ENCODE measurements around the gene VRK1.
A peak's percentile ranks its signal among the peaks of the same experiment; 100 is the strongest.
"Not testable (repeated sequence)": the region's sequence is repeated elsewhere in the genome, so short reads cannot be mapped to it uniquely, and the experiment has no call there.

Gene VRK1

GRCh38 chr14:96867634-96868033 is 70.5 kb downstream of the VRK1 start:
- DNase-seq = no peak
- H3K27ac Mint-ChIP-seq = peak overlapping the region in 1 of 2 donors; percentile 14
- no peaks in the 10 kb centered on the region for H3K9me3 Mint-ChIP-seq
- no peak overlapping the region for H3K4me3 Mint-ChIP-seq
- no peak for ATAC-seq
- H3K4me1 Mint-ChIP-seq = no peaks in the 10 kb centered on the region
- H3K27me3 Mint-ChIP-seq = no peaks in the 10 kb centered on the region

- no peak for ATAC-seq
- Mint-ChIP-seq H3K27ac (no peak overlapping the region), H3K4me1 (no peaks in the 10 kb centered on the region), H3K4me3 (no peak overlapping the region), H3K27me3 (no peaks in the 10 kb centered on the region), H3K9me3 (no peaks in the 10 kb centered on the region)
- DNase-seq = no peak
Measured at GRCh38 chr14:96874127-96874526, 76.9 kb downstream of the VRK1 start.

DNA sequence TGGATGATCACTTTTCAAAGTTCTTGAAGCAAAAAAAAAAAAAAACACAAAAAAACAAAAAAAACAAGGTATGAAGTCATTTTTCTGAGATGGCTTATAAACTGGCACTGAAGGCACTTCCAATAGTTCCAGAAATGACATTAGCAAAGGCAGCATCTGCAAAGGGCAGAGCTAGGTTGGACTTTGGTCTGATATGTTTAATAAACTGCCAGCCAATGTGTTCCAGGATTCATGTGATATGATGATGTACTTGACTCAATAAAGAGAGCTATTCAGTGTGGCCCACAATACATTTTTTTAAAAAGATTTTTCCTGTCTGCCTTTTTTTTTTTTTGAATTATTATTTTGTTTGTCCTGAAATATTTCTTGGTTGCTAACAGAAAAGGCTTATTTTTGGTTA is 79.6 kb downstream of the VRK1 start:
- Mint-ChIP-seq H3K4me1 (no peaks in the 10 kb centered on the region), H3K4me3 (no peak overlapping the region), H3K27me3 (no peaks in the 10 kb centered on the region), H3K9me3 (no peaks in the 10 kb centered on the region), H3K27ac (no peak overlapping the region)
- ATAC-seq (no peak), DNase-seq (no peak)

GRCh38 chr14:96881713-96882112 is 84.5 kb downstream of the VRK1 start:
- Mint-ChIP-seq H3K27me3 (no peaks in the 10 kb centered on the region), H3K4me1 (no peaks in the 10 kb centered on the region), H3K27ac (no peak overlapping the region), H3K4me3 (no peak overlapping the region), H3K9me3 (no peaks in the 10 kb centered on the region)
- ATAC-seq = no peak
- DNase-seq = no peak

GRCh38 chr14:96883974-96884373 is 86.8 kb downstream of the VRK1 start:
- not testable (repeated sequence) for H3K9me3 Mint-ChIP-seq, DNase-seq, ATAC-seq, H3K27me3 Mint-ChIP-seq, H3K27ac Mint-ChIP-seq, H3K4me1 Mint-ChIP-seq, H3K4me3 Mint-ChIP-seq

- H3K27ac Mint-ChIP-seq = peak overlapping the region in 1 of 2 donors; percentile 40
- no peak overlapping the region for H3K4me3 Mint-ChIP-seq
- no peaks in the 10 kb centered on the region for H3K4me1 Mint-ChIP-seq
- H3K9me3 Mint-ChIP-seq = no peaks in the 10 kb centered on the region
- ATAC-seq (no peak), DNase-seq (no peak)
- no peaks in the 10 kb centered on the region for H3K27me3 Mint-ChIP-seq
Measured at GRCh38 chr14:96888158-96888557, 91.0 kb downstream of the VRK1 start.

GRCh38 chr14:96888593-96888992 is 91.4 kb downstream of the VRK1 start:
- ATAC-seq (no peak), DNase-seq (no peak)
- H3K9me3 Mint-ChIP-seq = no peaks in the 10 kb centered on the region
- no peak overlapping the region for H3K27ac Mint-ChIP-seq
- peaks cover under 1% of the 10 kb centered on the region for H3K4me1 Mint-ChIP-seq
- H3K27me3 Mint-ChIP-seq = no peaks in the 10 kb centered on the region
- no peak overlapping the region for H3K4me3 Mint-ChIP-seq

GRCh38 chr14:96889091-96889490 is 91.9 kb downstream of the VRK1 start:
- Mint-ChIP-seq H3K27ac (no peak overlapping the region), H3K4me1 (peaks cover 5% of the 10 kb centered on the region), H3K4me3 (no peak overlapping the region), H3K27me3 (no peaks in the 10 kb centered on the region), H3K9me3 (no peaks in the 10 kb centered on the region)
- no peak for DNase-seq
- no peak for ATAC-seq

GRCh38 chr14:96893966-96894622 is 96.9 kb downstream of the VRK1 start:
- H3K4me1 Mint-ChIP-seq = peaks cover 7% of the 10 kb centered on the region
- no peak for DNase-seq
- H3K4me3 Mint-ChIP-seq = no peak overlapping the region
- H3K27ac Mint-ChIP-seq = peak overlapping the region in 1 of 2 donors; percentile 55
- no peaks in the 10 kb centered on the region for H3K27me3 Mint-ChIP-seq
- no peaks in the 10 kb centered on the region for H3K9me3 Mint-ChIP-seq
- no peak for ATAC-seq

GRCh38 chr14:96894966-96895365 is 97.8 kb downstream of the VRK1 start:
- no peak for DNase-seq
- H3K27me3 Mint-ChIP-seq = no peaks in the 10 kb centered on the region
- no peak overlapping the region for H3K4me3 Mint-ChIP-seq

GRCh38 chr14:96895658-96896271 is 98.6 kb downstream of the VRK1 start:
- ATAC-seq (no peak), DNase-seq (no peak)
- Mint-ChIP-seq H3K9me3 (no peaks in the 10 kb centered on the region), H3K4me3 (no peak overlapping the region), H3K27ac (no peak overlapping the region), H3K27me3 (no peaks in the 10 kb centered on the region), H3K4me1 (peaks cover 7% of the 10 kb centered on the region)

More at GRCh38 chr14:96894966-96895365, 97.8 kb downstream of the VRK1 start:
- Mint-ChIP-seq H3K4me1 (peaks cover 7% of the 10 kb centered on the region), H3K27ac (peak overlapping the region; percentile 39 to 67), H3K9me3 (no peaks in the 10 kb centered on the region)
- ATAC-seq = no peak

GRCh38 chr14:96897184-96897583 is 100.0 kb downstream of the VRK1 start:
- no peak overlapping the region for H3K27ac Mint-ChIP-seq
- DNase-seq (no peak), ATAC-seq (no peak)
- H3K4me1 Mint-ChIP-seq = peaks cover 7% of the 10 kb centered on the region
- no peak overlapping the region for H3K4me3 Mint-ChIP-seq
- no peaks in the 10 kb centered on the region for H3K27me3 Mint-ChIP-seq
- H3K9me3 Mint-ChIP-seq = no peaks in the 10 kb centered on the region

DNA sequence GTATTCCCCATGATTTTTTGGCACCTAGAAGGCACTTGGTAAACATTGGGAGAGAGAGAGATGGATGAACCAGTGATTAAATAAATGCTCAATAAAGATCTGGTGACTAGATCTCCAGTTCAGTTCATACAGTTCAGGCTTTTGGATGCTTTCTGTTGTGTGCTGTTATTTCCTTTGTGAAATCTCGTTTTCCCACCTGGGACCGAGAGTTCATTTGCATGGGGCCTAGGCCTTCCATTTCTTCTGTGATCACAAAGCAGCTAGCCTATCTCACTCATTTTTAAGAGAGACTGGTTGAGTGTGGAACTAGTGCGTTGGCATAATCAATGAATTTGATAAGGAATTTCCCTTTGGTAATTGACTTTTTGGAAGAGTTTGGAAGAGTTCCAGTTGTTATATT is 104.0 kb downstream of the VRK1 start:
- no peaks in the 10 kb centered on the region for H3K27me3 Mint-ChIP-seq
- no peak for ATAC-seq
- no peak overlapping the region for H3K4me3 Mint-ChIP-seq

GRCh38 chr14:96902004-96902403 is 104.8 kb downstream of the VRK1 start:
- Mint-ChIP-seq H3K4me1 (no peaks in the 10 kb centered on the region), H3K27ac (peak overlapping the region in 1 of 2 donors; percentile 74), H3K9me3 (no peaks in the 10 kb centered on the region), H3K4me3 (no peak overlapping the region), H3K27me3 (no peaks in the 10 kb centered on the region)
- ATAC-seq (no peak), DNase-seq (no peak)

More for the DNA sequence above, 104.0 kb downstream of the VRK1 start:
- H3K4me1 Mint-ChIP-seq = no peaks in the 10 kb centered on the region
- DNase-seq = no peak
- H3K27ac Mint-ChIP-seq = no peak overlapping the region
- H3K9me3 Mint-ChIP-seq = no peaks in the 10 kb centered on the region

- Mint-ChIP-seq H3K4me3 (no peak overlapping the region), H3K27ac (no peak overlapping the region), H3K9me3 (peaks cover 6 to 7% of the 10 kb centered on the region in 2 donors), H3K4me1 (no peaks in the 10 kb centered on the region), H3K27me3 (no peaks in the 10 kb centered on the region)
- ATAC-seq (no peak), DNase-seq (no peak)
Measured at GRCh38 chr14:96903444-96904023, 106.4 kb downstream of the VRK1 start.

DNA sequence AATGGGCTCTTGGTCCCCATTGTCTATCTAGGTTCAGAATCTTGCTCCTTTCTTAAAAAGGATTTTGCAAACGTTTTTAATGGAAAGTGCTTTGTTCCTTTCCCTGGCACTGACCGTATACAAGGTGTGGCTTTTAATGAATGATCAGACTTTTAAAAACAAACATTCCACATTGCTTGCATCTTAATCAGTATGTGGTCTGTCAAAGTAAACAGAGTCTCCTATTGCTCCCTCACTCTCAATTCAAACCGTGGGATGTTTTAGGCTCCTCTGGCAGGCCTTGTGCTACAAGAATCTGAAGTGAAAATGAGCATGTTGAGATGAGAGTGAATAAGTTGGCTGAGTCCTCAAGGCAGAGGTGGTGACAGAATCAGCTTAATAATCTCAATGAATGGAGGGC is 107.0 kb downstream of the VRK1 start:
- no peak overlapping the region for H3K27ac Mint-ChIP-seq
- no peaks in the 10 kb centered on the region for H3K27me3 Mint-ChIP-seq
- H3K9me3 Mint-ChIP-seq = peaks cover 6 to 13% of the 10 kb centered on the region in 2 donors
- no peaks in the 10 kb centered on the region for H3K4me1 Mint-ChIP-seq
- no peak overlapping the region for H3K4me3 Mint-ChIP-seq
- no peak for DNase-seq
- no peak for ATAC-seq
